HL-60 (cell line): ENCODE data around the gene CHIT1.

ENCODE experiments used
- DNase-seq, 2 experiments: peaks; one replicate each; pipeline ENCODE4 v3.0.0-alpha.2; 2010 to 2020; ENCODE audit warnings: low read depth in 1 of 2, low spot score in 1 of 2
- H3K27ac ChIP-seq: fragments of 250-450 bp; sonication (Bioruptor Pico); replicated peaks from 2 replicates; pipeline ENCODE4 v1.5.1; 2020; ENCODE audit warnings: mild to moderate bottlenecking, moderate library complexity
- H3K27me3 ChIP-seq: fragments of 250-450 bp; sonication (Bioruptor Pico); 2 replicates; pipeline ENCODE4 v1.5.1; 2021; ENCODE audit warnings: mild to moderate bottlenecking, moderate library complexity; ENCODE audit not compliant: insufficient read depth, poor library complexity, severe bottlenecking
- H3K4me3 ChIP-seq: replicated peaks from 2 replicates; pipeline ENCODE4 v1.5.1; 2011; ENCODE audit warnings: mild to moderate bottlenecking, control low read depth, low read length; ENCODE audit not compliant: insufficient read depth
- GABPA ChIP-seq: IDR thresholded peaks from 2 replicates; pipeline ENCODE4 v1.6.1; 2012; ENCODE audit warnings: low read depth
- POLR2AphosphoS5 ChIP-seq: IDR thresholded peaks from 2 replicates; pipeline ENCODE4 v1.6.1; 2012; ENCODE audit warnings: low read depth
- REST ChIP-seq: IDR thresholded peaks from 2 replicates; pipeline ENCODE4 v1.6.1; 2012; ENCODE audit warnings: low read depth; ENCODE audit not compliant: insufficient replicate concordance
- SPI1 ChIP-seq: IDR thresholded peaks from 2 replicates; pipeline ENCODE4 v1.6.1; 2012; ENCODE audit warnings: low read depth, mild to moderate bottlenecking, borderline replicate concordance
- TF ChIP-seq, protein P1 (sequence below): IDR thresholded peaks from one replicate; pipeline ENCODE4 v1.5.1; 2011; ENCODE audit warnings: low read length, control low read depth, inconsistent platforms; ENCODE audit not compliant: insufficient read depth

Gene CHIT1

DNA sequence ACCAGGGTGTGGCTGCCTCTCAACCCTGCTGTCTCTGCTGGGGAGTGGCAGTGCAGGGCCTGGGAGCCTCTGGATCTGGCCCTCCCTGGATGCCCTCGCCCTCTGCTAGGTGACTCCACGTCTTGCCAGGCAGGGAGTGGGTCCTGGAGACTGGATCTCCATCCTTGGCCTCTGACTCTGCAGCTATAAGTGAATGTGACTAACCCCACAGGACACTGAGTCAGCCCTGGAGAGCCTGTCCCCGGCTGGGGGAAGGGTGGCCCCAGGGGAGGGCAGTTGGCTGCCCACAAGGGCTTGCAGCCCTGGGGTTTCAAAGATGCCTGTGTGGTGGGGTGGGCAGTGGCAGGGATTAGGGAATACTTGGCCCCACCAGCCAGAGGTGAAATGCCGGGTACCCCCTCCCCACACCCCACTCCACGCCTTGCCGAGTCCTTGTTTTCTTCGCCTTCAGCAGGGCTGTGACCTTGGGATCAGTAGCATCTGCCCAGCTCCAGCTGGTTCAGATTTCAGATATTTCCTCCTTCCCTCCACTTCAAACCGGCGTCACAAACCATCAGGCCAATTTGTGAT is 51.9 kb downstream of the CHIT1 start:
- H3K4me3 ChIP-seq, result no peak overlapping the region
- TF ChIP-seq GABPA (no peak), SPI1 (no peak), REST (no peak), POLR2AphosphoS5 (peak; percentile 17; the same call in 1 of the 2 replicates)
- no peak overlapping the region for H3K27ac ChIP-seq
- no peak for DNase-seq
- no peaks in the 10 kb centered on the region for H3K27me3 ChIP-seq

GRCh38 chr1:203177036-203177405 is 52.5 kb downstream of the CHIT1 start:
- H3K27ac ChIP-seq, result no peak overlapping the region

DNA sequence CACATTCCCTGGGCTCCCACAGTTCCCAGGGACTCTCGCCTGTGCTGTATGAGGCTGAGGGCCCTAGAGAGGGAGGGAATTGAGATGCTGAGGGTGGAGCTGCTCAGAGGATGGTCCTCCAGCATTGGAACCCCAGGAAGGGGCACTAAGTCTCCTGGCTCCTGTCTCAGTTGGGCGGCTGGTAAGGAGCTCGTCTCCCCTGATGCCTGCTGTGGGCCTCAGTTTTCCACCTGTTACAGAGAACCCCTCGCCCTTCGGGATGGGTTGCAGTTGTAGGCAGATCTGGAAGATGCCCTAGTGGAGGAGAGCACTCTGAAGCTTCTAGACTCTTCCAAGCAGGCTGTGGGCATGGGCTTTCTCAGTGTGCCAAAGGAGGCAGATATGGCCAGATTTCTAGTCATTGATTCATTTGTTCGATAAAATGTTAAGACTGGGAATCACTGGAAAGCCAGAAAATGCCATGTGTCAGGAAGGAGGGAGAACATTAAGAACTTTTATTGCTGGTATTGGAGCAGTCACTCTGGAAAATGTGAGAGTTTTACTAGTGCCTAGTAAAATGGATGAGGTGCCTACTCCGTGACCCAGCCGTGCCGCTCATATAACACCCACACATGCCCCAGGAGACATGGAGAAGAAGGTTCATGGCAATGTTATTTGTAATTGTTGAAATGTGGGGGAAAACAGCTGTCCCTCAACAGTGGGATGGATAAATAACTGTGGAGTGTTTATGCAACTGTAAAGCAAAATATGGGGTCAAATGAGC is 53.0 kb downstream of the CHIT1 start:
- H3K27me3 ChIP-seq, result no peaks in the 10 kb centered on the region
- DNase-seq, result no peak
- H3K4me3 ChIP-seq, result no peak overlapping the region
- TF ChIP-seq GABPA (no peak), SPI1 (no peak), POLR2AphosphoS5 (0 out of 2 replicates have a peak, but pooled peaks have one; percentile 2)
- peak overlapping the region; percentile 30; the same call in 1 of the 2 replicates for H3K27ac ChIP-seq

More at GRCh38 chr1:203177036-203177405, 52.5 kb downstream of the CHIT1 start:
- no peak overlapping the region for H3K4me3 ChIP-seq
- TF ChIP-seq POLR2AphosphoS5 (no peak), SPI1 (no peak), REST (no peak), GABPA (no peak)
- TF ChIP-seq, protein P1, sequence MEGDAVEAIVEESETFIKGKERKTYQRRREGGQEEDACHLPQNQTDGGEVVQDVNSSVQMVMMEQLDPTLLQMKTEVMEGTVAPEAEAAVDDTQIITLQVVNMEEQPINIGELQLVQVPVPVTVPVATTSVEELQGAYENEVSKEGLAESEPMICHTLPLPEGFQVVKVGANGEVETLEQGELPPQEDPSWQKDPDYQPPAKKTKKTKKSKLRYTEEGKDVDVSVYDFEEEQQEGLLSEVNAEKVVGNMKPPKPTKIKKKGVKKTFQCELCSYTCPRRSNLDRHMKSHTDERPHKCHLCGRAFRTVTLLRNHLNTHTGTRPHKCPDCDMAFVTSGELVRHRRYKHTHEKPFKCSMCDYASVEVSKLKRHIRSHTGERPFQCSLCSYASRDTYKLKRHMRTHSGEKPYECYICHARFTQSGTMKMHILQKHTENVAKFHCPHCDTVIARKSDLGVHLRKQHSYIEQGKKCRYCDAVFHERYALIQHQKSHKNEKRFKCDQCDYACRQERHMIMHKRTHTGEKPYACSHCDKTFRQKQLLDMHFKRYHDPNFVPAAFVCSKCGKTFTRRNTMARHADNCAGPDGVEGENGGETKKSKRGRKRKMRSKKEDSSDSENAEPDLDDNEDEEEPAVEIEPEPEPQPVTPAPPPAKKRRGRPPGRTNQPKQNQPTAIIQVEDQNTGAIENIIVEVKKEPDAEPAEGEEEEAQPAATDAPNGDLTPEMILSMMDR, result no peak
- H3K27me3 ChIP-seq, result no peaks in the 10 kb centered on the region
- no peak for DNase-seq

- DNase-seq, result peak; percentile 89 to 94
- Histone ChIP-seq H3K27ac (peak overlapping the region; percentile 30; the same call in 1 of the 2 replicates), H3K4me3 (no peak overlapping the region), H3K27me3 (no peaks in the 10 kb centered on the region)
- TF ChIP-seq GABPA (no peak), SPI1 (peak; percentile 96), REST (no peak), POLR2AphosphoS5 (peak; percentile 95)
- TF ChIP-seq, protein P1, result no peak
These were observed 53.6 kb downstream of the CHIT1 start for GRCh38 chr1:203175827-203176241.
